GM03348 (cell line): ENCODE measurements around the gene CDK18.
A peak's percentile ranks its signal among the peaks of the same experiment; 100 is the strongest.
"Not testable (repeated sequence)": the region's sequence is repeated elsewhere in the genome, so short reads cannot be mapped to it uniquely, and the experiment has no call there.

Experiments used
- DNase-seq: peaks from one replicate; pipeline ENCODE4 v3.0.0; 2012; ENCODE audit warnings: low spot score

Gene CDK18

GRCh38 chr1:205481218-205481617 lies 23.3 kb upstream of the CDK18 start:
- no peak for DNase-seq

GRCh38 chr1:205481629-205482151 lies 22.8 kb upstream of the CDK18 start:
- no peak for DNase-seq

- not testable (repeated sequence) for DNase-seq
Observed at GRCh38 chr1:205482587-205482986, 21.9 kb upstream of the CDK18 start.

- DNase-seq = no peak
Observed at GRCh38 chr1:205483372-205483771, 21.1 kb upstream of the CDK18 start.

- DNase-seq = peak; percentile 92
Observed at GRCh38 chr1:205484985-205485967, 19.2 kb upstream of the CDK18 start.

GRCh38 chr1:205486258-205486657 lies 18.2 kb upstream of the CDK18 start:
- no peak for DNase-seq

GRCh38 chr1:205488074-205488723 lies 16.3 kb upstream of the CDK18 start:
- peak; percentile 88 for DNase-seq

GRCh38 chr1:205491794-205492193 lies 12.7 kb upstream of the CDK18 start:
- DNase-seq = peak; percentile 46

- DNase-seq = no peak
Observed at GRCh38 chr1:205492201-205492667, 12.2 kb upstream of the CDK18 start.

GRCh38 chr1:205492774-205493173 lies 11.7 kb upstream of the CDK18 start:
- DNase-seq = no peak

GRCh38 chr1:205493241-205494085 lies 11.0 kb upstream of the CDK18 start:
- peak; percentile 90 for DNase-seq

- no peak for DNase-seq
Observed at GRCh38 chr1:205494115-205494514, 10.4 kb upstream of the CDK18 start.

- DNase-seq = no peak
Observed at GRCh38 chr1:205495237-205495823, 9.1 kb upstream of the CDK18 start.

- DNase-seq = no peak
Observed at GRCh38 chr1:205496661-205497060, 7.8 kb upstream of the CDK18 start.

- no peak for DNase-seq
Observed at GRCh38 chr1:205497351-205497750, 7.1 kb upstream of the CDK18 start.

GRCh38 chr1:205499789-205500188 lies 4.7 kb upstream of the CDK18 start:
- DNase-seq = no peak

- DNase-seq = no peak
Observed at GRCh38 chr1:205500240-205501233, 3.9 kb upstream of the CDK18 start.

GRCh38 chr1:205502111-205502810 lies 2.2 kb upstream of the CDK18 start:
- no peak for DNase-seq

- DNase-seq = no peak
Observed at GRCh38 chr1:205502992-205503391, 1.5 kb upstream of the CDK18 start.
